Ectodermal cell (in vitro differentiated cells): ENCODE measurements around the gene ZDHHC17.

Experiments used
- H3K27ac ChIP-seq: 2 replicates; pipeline ENCODE4 v1.7.0; 2013; ENCODE audit warnings: mild to moderate bottlenecking, low read depth, low read length; ENCODE audit not compliant: insufficient read depth, poor library complexity, severe bottlenecking
- H3K27me3 ChIP-seq: 2 replicates; pipeline ENCODE4 v1.7.0; 2013; ENCODE audit warnings: mild to moderate bottlenecking, low read length; ENCODE audit not compliant: insufficient read depth, control insufficient read depth, poor library complexity, severe bottlenecking
- H3K36me3 ChIP-seq: one replicate; pipeline ENCODE4 v1.7.0; 2013; ENCODE audit warnings: low read length; ENCODE audit not compliant: control insufficient read depth, insufficient read depth
- H3K4me1 ChIP-seq: one replicate; pipeline ENCODE4 v1.7.0; 2013; ENCODE audit warnings: low read length; ENCODE audit not compliant: control insufficient read depth, insufficient read depth
- H3K4me3 ChIP-seq: 2 replicates; pipeline ENCODE4 v1.7.0; 2013; ENCODE audit warnings: low read depth, low read length, control low read depth; ENCODE audit not compliant: insufficient read depth
- H3K9me3 ChIP-seq: 2 replicates; pipeline ENCODE4 v1.7.0; 2013; ENCODE audit warnings: mild to moderate bottlenecking, low read length, moderate library complexity; ENCODE audit not compliant: control insufficient read depth
- WGBS, 2 experiments: methylation state at CpG; one replicate each; pipeline ENCODE4 v1.1.7; 2013; ENCODE audit warnings: missing lambda C conversion rate in 2 of 2; 5-methylcytosine and 5-hydroxymethylcytosine counted together

The ZDHHC17 gene

GRCh38 chr12:76899522-76899921 is 135.6 kb downstream of the ZDHHC17 start:
- H3K27me3 ChIP-seq, result no peaks in the 10 kb centered on the region
- H3K27ac ChIP-seq, result no peak overlapping the region
- no peak overlapping the region for H3K4me3 ChIP-seq
- no peaks in the 10 kb centered on the region for H3K9me3 ChIP-seq
- 91 to 93% methylated on average over 2 of the region's 2 CpGs for WGBS, 2 experiments
- no peaks in the 10 kb centered on the region for H3K4me1 ChIP-seq
- no peaks in the 10 kb centered on the region for H3K36me3 ChIP-seq

DNA sequence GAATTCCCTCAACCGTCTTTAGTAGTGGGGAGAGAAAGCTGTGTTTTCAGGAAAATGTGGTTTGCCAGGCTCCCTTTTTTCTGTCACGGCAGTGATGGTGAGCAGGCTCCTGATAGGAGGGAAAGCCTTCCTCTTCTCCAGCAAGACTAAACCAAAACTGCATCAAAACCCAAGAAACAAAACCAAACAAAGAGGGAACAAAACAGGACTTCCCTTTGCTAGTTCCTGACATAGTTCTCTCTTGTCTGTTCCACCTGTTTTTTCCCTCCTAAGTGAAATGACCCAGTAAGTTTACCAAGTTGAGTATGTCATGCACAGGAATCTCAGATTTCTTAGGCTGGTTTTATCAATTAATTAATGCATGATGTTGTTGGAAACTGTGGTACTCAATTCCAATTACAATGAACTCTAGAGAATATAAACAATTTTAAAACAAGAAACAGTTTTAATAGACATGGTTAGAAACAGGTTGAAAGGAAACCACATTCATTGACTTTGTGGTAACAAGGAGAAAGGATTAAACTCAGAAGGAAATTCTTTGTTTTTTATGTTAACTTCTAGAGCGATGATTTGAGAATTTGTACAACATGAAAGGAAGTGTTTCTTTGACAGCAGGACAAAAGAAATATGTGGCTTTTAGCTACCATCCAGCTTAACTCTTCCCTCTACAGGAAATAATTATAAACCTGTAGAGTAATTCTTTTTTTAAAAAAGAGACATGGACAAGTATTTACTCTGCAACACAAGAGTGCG is 137.9 kb downstream of the ZDHHC17 start:
- Histone ChIP-seq H3K4me1 (no peaks in the 10 kb centered on the region), H3K36me3 (no peaks in the 10 kb centered on the region), H3K27ac (no peak overlapping the region), H3K4me3 (no peak overlapping the region), H3K27me3 (no peaks in the 10 kb centered on the region), H3K9me3 (no peaks in the 10 kb centered on the region)
- 87 to 89% methylated on average over 3 to 4 of the region's 4 CpGs for WGBS, 2 experiments
